Thymus (tissue), 11 donors: Measurements from ENCODE around the gene COL4A1. TPM values are rescaled to one million over a fixed set of nuclear protein-coding genes. Genes with fewer than 3 reads are reported as not detected.

Source experiments
- DNase-seq, 9 donors: peaks; one replicate each; pipeline ENCODE4 v3.0.0-alpha.2; 2013; ENCODE audit warnings: low spot score in 9 of 9, low read depth in 6 of 9, missing footprints in 1 of 9
- H3K27ac ChIP-seq, 2 donors: one replicate each; pipeline ENCODE4 v1.5.1; 2013; ENCODE audit warnings: control low read depth in 1 of 2, low read depth in 1 of 2, low read length in 1 of 2, mild to moderate bottlenecking in 1 of 2, moderate library complexity in 1 of 2
- H3K27me3 ChIP-seq, 2 donors: one replicate each; pipeline ENCODE4 v1.5.1; 2013; ENCODE audit warnings: low read length in 1 of 2; ENCODE audit not compliant: control insufficient read depth in 2 of 2, insufficient read depth in 1 of 2
- H3K36me3 ChIP-seq, 2 donors: one replicate each; pipeline ENCODE4 v1.5.1; 2013; ENCODE audit warnings: low read length in 1 of 2, mild to moderate bottlenecking in 1 of 2, moderate library complexity in 1 of 2; ENCODE audit not compliant: control insufficient read depth in 2 of 2, insufficient read depth in 2 of 2
- H3K4me1 ChIP-seq, 2 donors: one replicate each; pipeline ENCODE4 v1.5.1; 2013; ENCODE audit warnings: low read length in 2 of 2; ENCODE audit not compliant: control insufficient read depth in 2 of 2, insufficient read depth in 2 of 2
- H3K4me3 ChIP-seq, 2 donors: one replicate each; pipeline ENCODE4 v1.5.1; 2013; ENCODE audit warnings: low read length in 2 of 2, control low read depth in 1 of 2, mild to moderate bottlenecking in 1 of 2
- H3K9me3 ChIP-seq, 2 donors: one replicate each; pipeline ENCODE4 v1.5.1; 2013; ENCODE audit warnings: low read length in 1 of 2, mild to moderate bottlenecking in 1 of 2; ENCODE audit not compliant: control insufficient read depth in 2 of 2, insufficient read depth in 1 of 2
- whole genome bisulfite sequencing: extraction: QIAGEN DNeasy Blood & Tissue Kit; methylation state at CpG from one replicate; pipeline ENCODE4 v1.1.7; 2013; 5-methylcytosine and 5-hydroxymethylcytosine counted together
- polyA plus RNA-seq: library from polyadenylated mRNA; stranded (reverse); fragments of 200-250 nt; gene quantifications from one replicate; pipeline ENCODE4 v1.2.3, GENCODE V29; 2013
- total RNA-seq: library from RNA; stranded (reverse); fragments of 120-200 nt; gene quantifications from one replicate; pipeline ENCODE4 v1.2.4, GENCODE V29; 2013
- donor health status: healthy.

COL4A1 gene
- total and polyA plus RNA-seq, 2 donors = 63.0 to 95.2 TPM

- Histone ChIP-seq H3K4me1 (no peaks in the 10 kb centered on the region), H3K27ac (no peak overlapping the region), H3K4me3 (no peak overlapping the region), H3K9me3 (no peaks in the 10 kb centered on the region), H3K27me3 (peaks cover 6 to 19% of the 10 kb centered on the region in 2 donors), H3K36me3 (no peaks in the 10 kb centered on the region)
- WGBS = 97% methylated on average over 3 of the region's 3 CpGs
- DNase-seq = no peak
Observed at GRCh38 chr13:110294146-110294545, 12.8 kb downstream of the COL4A1 start.

- no peak for DNase-seq
- 94% methylated on average over 3 of the region's 3 CpGs for WGBS
- H3K36me3 ChIP-seq = no peaks in the 10 kb centered on the region
- no peak overlapping the region for H3K27ac ChIP-seq
- H3K4me3 ChIP-seq = no peak overlapping the region
- no peaks in the 10 kb centered on the region for H3K9me3 ChIP-seq
- H3K27me3 ChIP-seq = peaks cover 6 to 14% of the 10 kb centered on the region in 2 donors
- H3K4me1 ChIP-seq = no peaks in the 10 kb centered on the region
Observed at GRCh38 chr13:110293649-110294048, 13.3 kb downstream of the COL4A1 start.

GRCh38 chr13:110293037-110293436, 13.9 kb downstream of the COL4A1 start:
- Histone ChIP-seq H3K27me3 (peaks cover 0 to 7% of the 10 kb centered on the region in 2 donors), H3K4me3 (no peak overlapping the region), H3K36me3 (no peaks in the 10 kb centered on the region), H3K9me3 (no peaks in the 10 kb centered on the region), H3K27ac (no peak overlapping the region), H3K4me1 (no peaks in the 10 kb centered on the region)
- no peak for DNase-seq
- WGBS = 92% methylated on average over 7 of the region's 7 CpGs

- no peak for DNase-seq
- H3K4me3 ChIP-seq = no peak overlapping the region
- no peaks in the 10 kb centered on the region for H3K4me1 ChIP-seq
- no peaks in the 10 kb centered on the region for H3K9me3 ChIP-seq
- H3K36me3 ChIP-seq = no peaks in the 10 kb centered on the region
- no peak overlapping the region for H3K27ac ChIP-seq
- WGBS = 93% methylated on average over 9 of the region's 9 CpGs
- peaks cover 0 to 4% of the 10 kb centered on the region in 2 donors for H3K27me3 ChIP-seq
Observed at GRCh38 chr13:110291286-110291685, 15.7 kb downstream of the COL4A1 start.

- no peaks in the 10 kb centered on the region for H3K36me3 ChIP-seq
- DNase-seq = no peak
- WGBS = 86% methylated on average over 15 of the region's 15 CpGs
- H3K9me3 ChIP-seq = no peaks in the 10 kb centered on the region
- no peak overlapping the region for H3K4me3 ChIP-seq
- peaks cover 0 to 4% of the 10 kb centered on the region in 2 donors for H3K27me3 ChIP-seq
- no peaks in the 10 kb centered on the region for H3K4me1 ChIP-seq
- no peak overlapping the region for H3K27ac ChIP-seq
Observed at GRCh38 chr13:110290826-110291225, 16.1 kb downstream of the COL4A1 start.

GRCh38 chr13:110290153-110290552, 16.8 kb downstream of the COL4A1 start:
- Histone ChIP-seq H3K4me3 (no peak overlapping the region), H3K27ac (no peak overlapping the region), H3K36me3 (no peaks in the 10 kb centered on the region), H3K9me3 (no peaks in the 10 kb centered on the region), H3K4me1 (no peaks in the 10 kb centered on the region), H3K27me3 (peaks cover 0 to 2% of the 10 kb centered on the region in 2 donors)
- 90% methylated on average over 10 of the region's 10 CpGs for WGBS
- no peak for DNase-seq

GRCh38 chr13:110289661-110290060, 17.3 kb downstream of the COL4A1 start:
- peaks cover 0 to 2% of the 10 kb centered on the region in 2 donors for H3K27me3 ChIP-seq
- H3K27ac ChIP-seq = no peak overlapping the region
- no peaks in the 10 kb centered on the region for H3K9me3 ChIP-seq
- no peak for DNase-seq
- H3K36me3 ChIP-seq = no peaks in the 10 kb centered on the region
- no peaks in the 10 kb centered on the region for H3K4me1 ChIP-seq
- no peak overlapping the region for H3K4me3 ChIP-seq
- WGBS = 92% methylated on average over 11 of the region's 11 CpGs

- no peaks in the 10 kb centered on the region for H3K9me3 ChIP-seq
- H3K27ac ChIP-seq = no peak overlapping the region
- DNase-seq = no peak
- peaks cover 0 to 2% of the 10 kb centered on the region in 2 donors for H3K27me3 ChIP-seq
- no peaks in the 10 kb centered on the region for H3K36me3 ChIP-seq
- 93% methylated on average over 9 of the region's 9 CpGs for WGBS
- no peaks in the 10 kb centered on the region for H3K4me1 ChIP-seq
- H3K4me3 ChIP-seq = no peak overlapping the region
Observed at GRCh38 chr13:110289174-110289573, 17.8 kb downstream of the COL4A1 start.

GRCh38 chr13:110286833-110287819, 19.8 kb downstream of the COL4A1 start:
- DNase-seq = no peak
- Histone ChIP-seq H3K27me3 (no peaks in the 10 kb centered on the region), H3K4me1 (no peaks in the 10 kb centered on the region), H3K36me3 (no peaks in the 10 kb centered on the region), H3K27ac (no peak overlapping the region), H3K4me3 (no peak overlapping the region), H3K9me3 (no peaks in the 10 kb centered on the region)
- 73% methylated on average over 21 of the region's 21 CpGs for WGBS
